Mesodermal cell (in vitro differentiated cells): ENCODE data around the gene FAM151A.
"Not testable (repeated sequence)": the region's sequence is repeated elsewhere in the genome, so short reads cannot be mapped to it uniquely, and the experiment has no call there.

Experiments
- H3K27ac ChIP-seq: 2 replicates; pipeline ENCODE4 v1.7.0; 2013; ENCODE audit warnings: mild to moderate bottlenecking, low read depth, low read length, moderate library complexity; ENCODE audit not compliant: severe bottlenecking
- H3K36me3 ChIP-seq: 2 replicates; pipeline ENCODE4 v1.7.1; 2013; ENCODE audit warnings: mild to moderate bottlenecking, low read length, moderate library complexity; ENCODE audit not compliant: control insufficient read depth, insufficient read depth
- H3K4me1 ChIP-seq: one replicate; pipeline ENCODE4 v1.7.1; 2013; ENCODE audit warnings: mild to moderate bottlenecking, low read length; ENCODE audit not compliant: insufficient read depth, control insufficient read depth, poor library complexity, severe bottlenecking
- H3K4me3 ChIP-seq: 2 replicates; pipeline ENCODE4 v1.7.0; 2013; ENCODE audit warnings: low read length, control low read depth, mild to moderate bottlenecking; ENCODE audit not compliant: insufficient read depth, poor library complexity, severe bottlenecking; ENCODE audit errors: extremely low read depth
- H3K9me3 ChIP-seq: 2 replicates; pipeline ENCODE4 v1.7.1; 2013; ENCODE audit warnings: mild to moderate bottlenecking, low read length, moderate library complexity; ENCODE audit not compliant: control insufficient read depth
- WGBS, 2 experiments: methylation state at CpG; one replicate each; pipeline ENCODE4 v1.1.5; 2013; ENCODE audit warnings: missing lambda C conversion rate in 2 of 2; ENCODE audit not compliant: insufficient coverage in 2 of 2; 5-methylcytosine and 5-hydroxymethylcytosine counted together

The FAM151A gene

DNA sequence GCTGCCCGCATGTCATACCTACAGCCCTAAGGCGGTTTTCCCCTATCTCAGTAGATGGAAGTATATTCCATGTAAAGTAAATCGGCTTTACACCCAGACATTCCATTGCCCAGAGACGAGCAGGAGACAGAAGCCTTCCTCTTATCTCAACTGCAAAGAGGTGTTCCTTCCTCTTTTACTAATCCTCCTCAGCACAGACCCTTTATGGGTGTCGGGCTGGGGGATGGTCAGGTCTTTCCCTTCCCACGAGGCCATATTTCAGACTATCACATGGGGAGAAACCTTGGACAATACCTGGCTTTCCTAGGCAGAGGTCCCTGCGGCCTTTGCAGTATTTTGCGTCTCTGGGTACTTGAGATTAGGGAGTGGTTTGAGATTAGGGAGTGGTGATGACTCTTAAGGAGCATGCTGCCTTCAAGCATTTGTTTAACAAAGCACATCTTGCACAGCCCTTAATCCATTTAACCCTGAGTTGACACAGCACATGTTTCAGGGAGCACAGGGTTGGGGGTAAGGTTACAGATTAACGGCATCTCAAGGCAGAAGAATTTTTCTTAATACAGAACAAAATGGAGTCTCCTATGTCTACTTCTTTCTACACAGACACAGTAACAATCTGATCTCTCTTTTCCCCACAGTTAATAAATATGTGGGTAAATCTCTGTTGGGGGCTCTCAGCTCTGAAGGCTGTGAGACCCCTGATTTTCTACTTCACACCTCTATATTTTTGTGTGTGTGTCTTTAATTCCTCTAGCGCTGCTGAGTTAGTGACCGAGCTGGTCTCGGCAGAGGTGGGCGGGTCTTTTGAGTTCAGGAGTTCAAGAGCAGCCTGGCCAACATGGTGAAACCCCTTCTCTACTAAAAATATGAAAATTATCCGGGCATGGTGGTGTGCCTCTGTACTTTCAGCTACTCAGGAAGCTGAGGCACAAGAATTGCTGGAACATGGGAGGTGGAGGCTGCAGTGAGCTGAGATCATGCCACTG lies 13.4 kb upstream of the FAM151A start:
- 95 to 100% methylated on average over 2 to 5 of the region's 14 CpGs for WGBS, 2 experiments
- not testable (repeated sequence) for H3K4me1 ChIP-seq, H3K4me3 ChIP-seq, H3K27ac ChIP-seq, H3K9me3 ChIP-seq, H3K36me3 ChIP-seq

DNA sequence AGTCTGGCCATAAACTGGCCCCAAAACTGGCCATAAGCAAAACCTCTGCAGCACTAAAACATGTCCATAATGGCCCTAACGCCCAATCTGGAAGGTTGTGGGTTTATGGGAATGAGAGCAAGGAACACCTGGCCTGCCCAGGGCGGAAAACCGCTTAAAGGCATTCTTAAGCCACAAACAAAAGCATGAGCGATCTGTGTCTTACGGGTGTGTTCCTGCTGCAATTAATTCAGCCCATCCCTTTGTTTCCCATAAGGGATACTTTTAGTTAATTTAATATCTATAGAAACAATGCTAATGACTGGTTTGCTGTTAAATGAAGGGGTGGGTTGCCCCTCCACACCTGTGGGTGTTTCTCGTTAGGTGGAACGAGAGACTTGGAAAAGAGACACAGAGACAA lies 12.5 kb upstream of the FAM151A start:
- H3K4me3 ChIP-seq, H3K36me3 ChIP-seq, H3K9me3 ChIP-seq, H3K27ac ChIP-seq, H3K4me1 ChIP-seq: not testable (repeated sequence)
- 93 to 100% methylated on average over 4 of the region's 7 CpGs for WGBS, 2 experiments

DNA sequence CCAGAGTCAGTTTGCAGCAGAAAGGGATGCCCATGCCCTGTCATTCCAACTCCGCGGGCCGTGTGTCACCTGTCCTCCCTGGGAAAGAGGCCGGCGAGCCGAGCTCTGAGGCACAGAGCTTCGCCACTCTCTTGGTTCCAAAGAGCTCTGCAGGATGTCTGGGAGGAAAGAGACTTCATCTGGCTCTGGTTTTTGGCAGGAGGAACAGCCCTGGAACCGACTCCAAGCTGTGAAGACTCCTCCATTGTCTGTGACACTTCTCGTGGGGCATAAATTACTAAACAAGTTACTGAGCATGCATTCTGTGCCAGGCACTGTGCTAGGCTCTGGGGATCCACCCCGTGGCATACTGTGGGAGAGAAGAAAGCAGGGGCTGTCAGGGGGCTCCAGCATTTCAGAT lies 3.9 kb upstream of the FAM151A start:
- no peak overlapping the region for H3K27ac ChIP-seq
- no peaks in the 10 kb centered on the region for H3K4me1 ChIP-seq
- no peaks in the 10 kb centered on the region for H3K36me3 ChIP-seq
- no peaks in the 10 kb centered on the region for H3K9me3 ChIP-seq
- WGBS, 2 experiments, result 88 to 95% methylated on average over 3 to 7 of the region's 10 CpGs
- no peak overlapping the region for H3K4me3 ChIP-seq

DNA sequence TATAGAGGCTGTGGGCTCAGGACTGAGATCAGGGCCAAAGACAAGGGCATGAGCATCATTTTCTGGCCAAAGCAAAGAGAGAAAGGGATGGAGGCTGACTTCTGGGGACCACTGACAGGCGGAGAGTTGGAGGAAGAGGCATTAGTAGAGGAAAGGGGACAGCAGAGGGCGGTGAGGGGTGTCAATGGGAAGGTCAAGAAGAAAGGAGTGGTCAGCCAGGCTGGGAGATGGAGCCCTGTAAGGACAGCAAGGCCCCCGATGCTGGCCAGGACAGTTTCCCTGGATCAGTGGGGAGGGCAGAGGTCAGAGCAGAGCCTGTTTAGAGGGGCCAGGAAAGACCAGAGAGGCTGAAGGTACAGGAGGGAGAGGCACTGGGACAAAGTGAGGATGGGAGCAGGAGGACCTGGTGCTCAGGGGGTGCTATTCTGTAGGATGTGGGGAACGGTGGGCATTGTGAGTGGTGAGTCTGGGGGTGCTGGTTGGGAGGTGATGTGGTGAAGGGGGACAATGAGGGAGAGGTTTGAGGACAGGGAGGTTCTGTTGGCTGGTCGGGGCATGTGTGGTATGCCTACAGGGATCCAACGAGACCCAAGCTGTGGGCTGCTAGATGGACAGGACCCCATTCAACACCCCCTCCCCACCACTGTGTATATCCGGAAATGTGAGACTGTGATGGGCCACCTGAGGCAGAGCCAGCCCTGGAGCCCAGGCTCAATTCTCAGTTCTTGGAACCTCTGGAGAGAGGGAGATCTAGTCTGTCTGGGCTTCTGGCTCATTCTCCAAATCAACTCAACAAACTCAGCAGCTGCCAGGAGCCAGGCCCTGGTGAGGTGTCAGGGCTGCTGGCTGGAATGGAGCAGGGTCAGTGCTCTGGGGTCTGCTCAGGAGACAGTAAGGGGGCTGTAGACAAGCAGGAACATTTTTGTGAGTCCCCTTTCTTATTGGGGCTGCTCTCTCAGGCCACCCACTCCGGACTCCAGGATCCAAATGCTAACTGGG lies 1.4 kb upstream of the FAM151A start:
- no peaks in the 10 kb centered on the region for H3K9me3 ChIP-seq

DNA sequence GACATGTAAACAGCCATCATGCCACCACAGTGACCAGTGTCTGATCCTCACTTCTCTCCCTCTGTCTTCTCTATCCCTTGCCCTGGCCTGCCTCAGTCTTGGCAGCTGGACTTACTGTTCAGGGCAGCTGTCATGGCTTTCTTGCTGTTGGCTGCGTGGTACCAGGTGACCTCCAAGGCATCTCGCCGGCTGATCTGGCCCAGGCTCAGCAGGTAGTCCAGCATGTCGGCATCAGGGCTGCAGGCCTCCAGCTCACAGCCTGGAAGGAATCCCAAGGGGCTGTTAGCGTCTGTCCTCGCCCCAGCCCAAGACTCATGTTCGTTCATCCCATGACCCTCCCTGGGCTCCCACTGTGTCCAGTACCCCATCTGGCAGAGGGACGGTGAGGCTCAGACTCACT lies 3.6 kb downstream of the FAM151A start:
- Histone ChIP-seq H3K36me3 (no peaks in the 10 kb centered on the region), H3K4me3 (no peak overlapping the region), H3K27ac (no peak overlapping the region), H3K4me1 (no peaks in the 10 kb centered on the region), H3K9me3 (no peaks in the 10 kb centered on the region)
- WGBS, 2 experiments, result 70 to 77% methylated on average over 7 to 8 of the region's 8 CpGs

More for the DNA sequence above, 1.4 kb upstream of the FAM151A start:
- Histone ChIP-seq H3K36me3 (no peaks in the 10 kb centered on the region), H3K4me1 (no peaks in the 10 kb centered on the region), H3K27ac (no peak overlapping the region), H3K4me3 (no peak overlapping the region)
- WGBS, 2 experiments, result 86 to 91% methylated on average over 4 of the region's 8 CpGs

DNA sequence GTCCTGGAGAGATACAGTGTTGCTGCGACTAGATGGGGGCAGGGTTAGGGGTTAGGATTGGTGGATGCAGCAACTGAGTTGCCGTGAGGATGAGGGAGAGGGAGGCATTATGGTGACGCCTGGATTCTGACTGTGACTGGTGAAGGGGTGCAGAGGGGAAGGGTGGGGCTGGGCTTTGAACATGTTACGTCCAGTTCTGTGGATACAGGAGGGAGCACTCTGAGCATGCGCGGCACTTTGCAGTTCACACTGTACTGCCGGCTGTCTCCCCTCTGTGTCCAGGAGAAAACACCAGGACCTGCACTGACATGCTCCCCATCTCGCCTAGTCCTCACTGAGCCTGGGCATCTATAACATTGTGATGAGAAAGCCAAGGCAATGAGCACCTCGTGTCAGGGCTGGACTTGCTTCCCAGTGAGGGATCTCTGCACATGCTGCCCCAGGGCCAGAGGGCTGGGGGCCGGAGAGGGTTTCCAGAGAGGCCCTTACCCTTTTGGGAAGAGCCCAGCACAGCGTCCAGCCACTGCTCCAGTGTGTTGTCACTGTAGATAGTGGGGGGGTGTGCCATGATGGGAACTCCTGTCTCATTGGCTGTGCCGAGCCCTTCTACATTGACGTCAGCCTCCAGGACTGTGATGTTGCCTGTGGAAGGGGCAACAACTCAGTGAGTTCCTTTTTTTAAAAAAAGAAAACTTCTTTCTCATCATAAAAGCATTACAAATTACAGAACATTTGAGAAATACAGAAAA lies 7.6 kb downstream of the FAM151A start:
- Histone ChIP-seq H3K4me3 (no peak overlapping the region), H3K27ac (no peak overlapping the region), H3K9me3 (no peaks in the 10 kb centered on the region), H3K36me3 (no peaks in the 10 kb centered on the region), H3K4me1 (peaks cover 8% of the 10 kb centered on the region)
- WGBS, 2 experiments, result 81 to 86% methylated on average over 9 to 11 of the region's 13 CpGs

DNA sequence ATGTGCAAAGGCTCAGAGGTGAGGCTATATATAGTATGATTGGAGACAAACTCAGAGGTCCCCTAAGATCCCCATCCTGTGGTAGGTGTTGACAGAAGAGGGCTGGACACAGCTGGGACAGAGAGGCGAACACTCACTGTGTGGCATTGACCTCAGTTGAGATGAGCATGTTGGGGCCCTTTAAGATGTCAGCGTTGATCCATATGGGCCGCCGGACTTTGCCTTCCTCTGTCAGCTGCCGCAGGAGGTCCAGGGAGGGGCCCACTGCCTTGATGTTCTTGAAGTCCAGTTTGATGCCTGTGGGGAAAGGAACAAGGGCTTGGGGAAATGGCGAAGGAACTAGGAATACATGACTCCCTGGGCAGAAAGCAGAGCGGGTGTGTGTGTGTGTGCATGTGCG lies 8.8 kb downstream of the FAM151A start:
- 80 to 85% methylated on average over 8 of the region's 8 CpGs for WGBS, 2 experiments
- Histone ChIP-seq H3K4me1 (peaks cover 8% of the 10 kb centered on the region), H3K4me3 (no peak overlapping the region), H3K36me3 (no peaks in the 10 kb centered on the region), H3K27ac (no peak overlapping the region), H3K9me3 (no peaks in the 10 kb centered on the region)

DNA sequence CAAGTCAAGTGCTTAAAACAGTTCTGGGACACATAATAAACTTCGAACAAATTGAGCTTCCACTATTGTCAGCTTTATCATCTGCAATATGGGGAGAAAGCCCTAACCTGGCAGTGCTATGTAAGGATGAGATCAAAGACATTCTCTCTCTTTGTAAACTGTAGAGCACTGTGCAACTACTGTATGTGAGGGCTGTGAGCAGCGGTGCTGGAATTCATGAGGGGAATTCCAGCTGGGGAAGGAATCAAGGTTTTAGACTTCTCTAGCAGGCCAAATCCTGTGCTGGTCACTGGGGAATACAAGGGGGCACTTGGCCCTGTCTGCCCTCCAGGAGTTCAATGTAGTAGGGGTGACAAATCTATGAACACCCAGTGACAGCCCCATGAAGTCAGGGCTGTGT lies 9.3 kb downstream of the FAM151A start:
- Histone ChIP-seq H3K36me3 (no peaks in the 10 kb centered on the region), H3K9me3 (no peaks in the 10 kb centered on the region), H3K27ac (no peak overlapping the region), H3K4me1 (peaks cover 8% of the 10 kb centered on the region), H3K4me3 (no peak overlapping the region)
- WGBS, 2 experiments, result 92 to 100% methylated on average over 1 to 2 of the region's 2 CpGs

DNA sequence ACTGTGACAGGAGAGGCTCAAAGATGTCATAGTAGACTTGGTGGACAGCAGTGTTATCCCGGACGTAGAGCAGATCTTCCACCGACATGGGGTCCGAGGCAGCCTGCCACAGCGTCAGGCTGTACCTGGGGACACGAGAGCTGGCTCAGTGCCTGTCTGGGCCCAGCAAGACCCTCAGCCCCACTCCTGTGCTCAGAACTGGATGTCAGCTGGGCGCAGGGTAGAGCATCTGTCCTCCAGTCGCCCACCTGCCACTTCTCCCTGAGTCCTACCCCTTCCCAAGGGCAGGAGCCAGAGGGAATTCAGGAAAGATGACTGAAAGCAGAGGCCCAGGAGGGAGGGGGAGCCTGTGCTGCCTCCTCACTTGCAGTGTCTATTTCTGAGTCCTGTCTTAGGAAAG lies 11.7 kb downstream of the FAM151A start:
- 91 to 93% methylated on average over 6 to 7 of the region's 8 CpGs for WGBS, 2 experiments
- H3K4me3 ChIP-seq, result no peak overlapping the region

More for the DNA sequence above, 11.7 kb downstream of the FAM151A start:
- Histone ChIP-seq H3K27ac (no peak overlapping the region), H3K36me3 (no peaks in the 10 kb centered on the region), H3K9me3 (no peaks in the 10 kb centered on the region), H3K4me1 (peaks cover 8% of the 10 kb centered on the region)
